Erythroblast (primary cell): ENCODE measurements around the gene UBR3.

Experiments used
- GATA1 ChIP-seq: IDR thresholded peaks from 2 replicates; pipeline ENCODE4 v1.6.1; 2011; ENCODE audit warnings: low read depth, mild to moderate bottlenecking, control low read depth, low read length, moderate library complexity
- POLR2A ChIP-seq: IDR thresholded peaks from 2 replicates; pipeline ENCODE4 v1.6.1; 2011; ENCODE audit warnings: mild to moderate bottlenecking, low read length

- TF ChIP-seq POLR2A: no peak
- no peak for TF ChIP-seq GATA1
These were observed 220.2 kb downstream of the UBR3 start for GRCh38 chr2:170047331-170048065.
